Activated T-helper 1 cell treated with anti-CD3 and anti-CD28 coated beads, Interleukin-2, amount 50 U/mL, for 16 hours (primary cell): Measurements from ENCODE around the gene ADARB2.
"Not testable (repeated sequence)": the region's sequence is repeated elsewhere in the genome, so short reads cannot be mapped to it uniquely, and the experiment has no call there.

Experiments used
- DNase-seq, 2 donors: peaks; one replicate each; pipeline ENCODE4 v3.0.0-alpha.2; 2020; ENCODE audit warnings: low read depth in 1 of 2, low spot score in 1 of 2

Gene ADARB2

DNA sequence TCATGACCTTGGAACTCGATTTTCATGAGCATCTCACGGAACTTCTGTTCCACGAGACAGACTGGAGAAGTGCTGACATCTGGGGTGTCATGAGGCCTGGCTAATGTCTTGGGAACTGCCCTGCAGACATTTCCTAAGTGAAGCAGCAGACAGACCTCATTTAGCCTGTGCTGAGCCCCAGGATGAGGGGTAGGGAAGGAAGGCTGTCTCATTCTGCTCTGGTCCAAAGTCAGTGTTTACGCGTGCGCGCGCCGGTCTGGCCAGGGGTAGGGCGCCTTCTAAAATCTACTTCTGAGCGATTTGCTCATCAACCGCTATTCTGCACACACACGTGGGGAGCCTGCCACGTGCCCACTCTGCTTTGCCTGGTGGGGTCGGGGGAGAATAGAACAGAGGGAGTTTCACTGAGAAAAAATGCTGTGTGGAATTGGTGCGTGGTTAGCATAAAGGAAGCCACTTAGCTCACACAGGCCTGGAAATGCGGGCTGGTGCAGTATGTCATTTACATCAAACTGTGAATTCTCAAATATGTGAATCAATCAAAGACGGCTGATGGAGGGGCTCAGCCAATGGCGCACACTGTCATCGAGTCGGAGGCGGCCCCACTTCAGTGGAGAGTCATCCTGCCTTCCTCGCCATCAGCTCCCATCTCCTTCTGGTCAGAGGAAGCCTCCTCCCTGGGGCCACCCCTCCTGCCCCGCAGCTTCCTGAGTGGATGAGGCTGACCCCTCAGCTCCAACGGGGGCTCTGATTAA is 335.1 kb downstream of the ADARB2 start:
- no peak for DNase-seq

DNA sequence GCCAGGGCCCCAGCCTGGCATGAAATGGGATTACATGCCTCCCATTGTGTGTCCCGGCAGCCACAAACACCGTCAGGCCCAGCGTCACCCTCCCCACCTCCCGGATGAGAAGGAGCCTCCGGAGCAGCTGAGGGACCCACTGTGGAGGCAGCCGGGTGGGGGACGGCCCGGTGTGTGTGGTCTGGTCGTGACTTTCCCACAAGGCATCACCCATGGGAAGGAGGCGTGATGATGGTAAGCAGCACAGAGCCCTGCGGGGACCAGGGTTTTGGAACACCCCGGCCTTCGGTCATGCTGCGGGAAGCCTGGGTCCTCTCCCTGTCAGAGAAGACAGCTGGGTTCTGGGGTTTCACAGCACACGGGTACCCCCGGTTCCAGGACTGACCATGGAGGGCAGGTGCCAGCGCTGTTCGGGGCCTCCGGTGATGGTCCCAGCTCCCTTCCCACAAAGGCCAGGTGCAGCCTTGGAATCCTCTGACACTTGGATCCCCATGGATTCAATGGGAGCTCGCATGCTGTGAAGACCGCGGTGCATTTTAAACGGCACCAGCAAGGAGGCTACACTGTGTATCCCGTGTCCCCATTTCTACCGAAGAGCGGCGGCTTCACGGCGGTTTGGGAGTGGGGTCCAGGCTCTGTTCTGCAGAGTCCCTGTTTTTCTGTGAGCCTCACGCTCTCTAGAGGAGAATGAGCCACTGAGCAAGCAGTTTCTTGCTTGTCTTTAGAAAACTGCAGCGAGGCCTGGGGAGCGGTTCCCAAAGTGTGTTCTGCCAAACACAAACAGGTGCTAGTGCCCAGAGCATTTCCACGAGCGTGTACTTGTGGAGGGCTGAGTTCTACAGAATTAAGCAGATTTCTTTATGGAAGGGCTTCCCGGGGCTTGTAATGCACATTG is 336.0 kb downstream of the ADARB2 start:
- no peak for DNase-seq

DNA sequence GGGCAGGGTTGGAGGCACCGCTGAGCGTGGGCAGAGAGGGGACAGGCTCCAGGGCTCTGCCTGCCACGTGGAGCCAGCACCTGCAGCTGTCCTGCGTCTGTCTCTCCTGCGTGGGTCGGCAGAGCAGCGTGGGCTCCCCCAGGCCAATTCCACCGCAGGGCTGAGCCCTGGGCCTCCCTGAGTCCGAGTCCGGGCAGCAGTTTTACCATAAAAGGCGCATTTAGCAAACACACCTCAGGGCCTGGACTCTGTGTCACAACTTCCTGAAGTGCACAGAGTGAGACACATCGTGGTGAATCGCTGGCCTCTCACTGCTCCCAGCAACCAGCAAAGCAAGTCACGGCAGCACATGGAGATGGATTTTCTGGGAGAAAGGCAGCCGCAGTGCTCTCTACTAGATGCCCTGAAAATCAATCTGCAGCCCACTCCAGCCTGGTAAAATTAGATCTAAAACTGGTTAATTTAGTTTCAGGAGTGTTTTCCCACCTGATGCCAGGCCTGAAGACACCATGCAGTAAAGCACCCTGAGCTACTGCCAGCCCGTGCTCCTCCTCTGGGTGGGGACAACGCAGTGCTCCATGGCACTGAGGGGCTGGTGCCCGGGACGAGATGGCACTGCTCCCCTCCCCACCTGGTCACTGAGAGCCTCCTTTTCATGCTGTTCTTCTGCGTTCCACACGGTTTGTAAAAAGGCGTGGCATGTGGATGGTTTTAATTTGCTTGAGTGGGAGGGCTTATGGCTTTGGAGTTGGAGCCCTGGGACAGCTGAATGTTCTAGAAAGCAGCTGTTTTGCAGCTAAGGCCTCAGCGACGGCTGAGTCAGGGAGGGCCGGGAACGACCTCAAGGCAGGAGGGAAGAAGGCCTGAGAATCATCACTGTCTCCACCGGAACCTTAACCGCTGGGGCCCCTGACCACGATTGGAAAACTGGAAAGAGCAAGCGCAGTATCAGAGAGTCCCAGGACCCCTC is 336.9 kb downstream of the ADARB2 start:
- DNase-seq: no peak

DNA sequence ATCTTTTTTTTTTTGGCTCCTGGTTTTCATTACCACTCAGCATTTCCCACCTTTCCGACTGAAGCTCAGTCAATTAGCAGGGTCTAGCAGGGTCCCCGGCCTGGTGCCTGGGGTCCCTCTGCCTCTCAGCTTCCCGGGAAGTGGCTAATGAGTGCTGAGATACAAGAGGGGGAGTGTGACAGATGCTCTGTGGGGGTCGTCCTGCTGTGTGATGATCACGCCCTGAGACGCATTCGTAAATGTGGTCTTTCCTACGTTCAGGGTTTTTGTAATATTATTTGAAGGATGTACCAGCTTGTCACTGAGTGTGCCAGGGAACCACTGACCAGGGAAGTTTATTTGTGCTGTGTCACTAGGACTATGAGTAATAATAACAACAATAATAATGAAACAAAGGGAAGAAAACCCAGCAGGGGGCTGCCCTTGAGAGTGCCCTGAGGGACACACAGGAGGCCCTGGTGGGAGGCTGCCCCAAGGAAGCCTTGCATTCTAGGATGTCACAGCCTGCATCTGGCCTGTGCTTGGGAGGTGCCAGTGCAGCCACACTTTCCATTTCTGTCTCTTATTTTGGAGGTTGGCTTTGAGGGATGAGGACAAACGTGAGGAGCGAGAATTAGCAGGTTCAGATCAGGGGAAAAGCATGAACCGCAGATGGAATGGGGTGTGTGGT is 337.8 kb downstream of the ADARB2 start:
- DNase-seq: no peak

DNA sequence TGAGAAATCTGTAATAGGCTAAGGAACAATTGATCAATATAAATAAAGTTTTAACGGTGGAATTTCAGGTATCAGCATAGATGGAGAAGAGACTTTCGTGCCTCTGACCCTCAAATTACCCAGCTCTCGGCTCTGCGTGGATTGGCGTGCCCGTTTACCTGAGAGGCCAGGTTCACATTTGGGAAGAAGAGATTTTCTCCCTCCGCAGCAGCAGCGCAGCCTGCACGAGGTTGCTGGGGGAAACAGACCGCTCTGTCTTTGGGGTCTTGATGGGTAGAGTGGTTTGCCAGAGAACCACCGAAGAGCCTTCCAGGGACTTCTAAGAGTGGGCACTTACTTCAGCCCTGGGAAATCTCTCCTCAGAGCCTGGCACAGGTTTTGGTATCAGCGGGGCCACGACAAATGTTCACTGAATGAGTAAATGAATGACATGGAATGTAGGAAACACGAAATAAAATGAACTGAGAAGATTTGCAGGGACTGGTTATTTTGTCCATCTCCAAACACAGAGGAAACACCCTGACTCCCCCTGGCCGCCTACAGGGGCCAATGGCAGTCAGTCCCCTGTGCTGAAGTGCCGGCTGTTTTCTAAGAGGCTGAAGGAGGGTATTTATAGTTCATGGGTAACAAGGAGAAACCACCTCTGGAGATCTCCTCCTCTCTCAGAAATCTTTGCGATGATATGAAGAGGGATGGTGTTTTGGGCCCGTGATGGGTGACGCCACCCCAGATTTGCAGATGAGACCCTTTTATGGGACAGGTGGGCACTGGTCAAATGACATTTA is 338.5 kb downstream of the ADARB2 start:
- no peak for DNase-seq

DNA sequence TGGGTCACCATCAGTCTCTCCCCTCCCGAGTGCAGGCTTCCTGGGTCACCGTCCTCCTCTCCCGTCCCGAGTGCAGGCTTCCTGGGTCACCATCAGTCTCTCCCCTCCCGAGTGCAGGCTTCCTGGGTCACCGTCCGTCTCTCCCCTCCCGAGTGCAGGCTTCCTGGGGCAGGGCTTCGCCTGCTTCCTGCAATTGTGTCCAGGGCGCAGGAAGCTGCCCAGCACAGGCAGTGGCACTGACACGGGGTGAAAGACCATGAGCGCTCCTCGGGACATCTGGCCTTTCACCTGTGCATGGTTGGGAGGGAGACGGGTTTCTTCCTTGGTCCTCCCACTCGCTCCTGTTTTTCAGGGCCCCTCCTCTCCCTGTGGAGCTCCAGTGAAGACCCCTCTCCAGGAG is 339.2 kb downstream of the ADARB2 start:
- not testable (repeated sequence) for DNase-seq

DNA sequence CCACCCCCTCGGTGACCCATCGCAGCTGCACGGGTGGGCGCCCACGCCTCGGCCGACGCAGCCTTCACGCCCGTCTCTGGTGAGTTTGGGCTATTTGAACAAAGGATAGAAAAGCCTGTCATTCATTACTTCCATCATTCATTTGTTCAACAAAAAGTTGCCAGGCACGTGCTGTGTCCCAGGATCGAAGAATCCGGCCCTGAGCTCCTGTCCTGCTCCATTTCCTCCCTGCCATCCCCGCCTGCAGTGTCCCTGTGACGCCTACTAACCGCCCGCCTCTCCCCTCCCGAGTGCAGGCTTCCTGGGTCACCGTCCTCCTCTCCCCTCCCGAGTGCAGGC is 341.1 kb downstream of the ADARB2 start:
- DNase-seq: no peak

DNA sequence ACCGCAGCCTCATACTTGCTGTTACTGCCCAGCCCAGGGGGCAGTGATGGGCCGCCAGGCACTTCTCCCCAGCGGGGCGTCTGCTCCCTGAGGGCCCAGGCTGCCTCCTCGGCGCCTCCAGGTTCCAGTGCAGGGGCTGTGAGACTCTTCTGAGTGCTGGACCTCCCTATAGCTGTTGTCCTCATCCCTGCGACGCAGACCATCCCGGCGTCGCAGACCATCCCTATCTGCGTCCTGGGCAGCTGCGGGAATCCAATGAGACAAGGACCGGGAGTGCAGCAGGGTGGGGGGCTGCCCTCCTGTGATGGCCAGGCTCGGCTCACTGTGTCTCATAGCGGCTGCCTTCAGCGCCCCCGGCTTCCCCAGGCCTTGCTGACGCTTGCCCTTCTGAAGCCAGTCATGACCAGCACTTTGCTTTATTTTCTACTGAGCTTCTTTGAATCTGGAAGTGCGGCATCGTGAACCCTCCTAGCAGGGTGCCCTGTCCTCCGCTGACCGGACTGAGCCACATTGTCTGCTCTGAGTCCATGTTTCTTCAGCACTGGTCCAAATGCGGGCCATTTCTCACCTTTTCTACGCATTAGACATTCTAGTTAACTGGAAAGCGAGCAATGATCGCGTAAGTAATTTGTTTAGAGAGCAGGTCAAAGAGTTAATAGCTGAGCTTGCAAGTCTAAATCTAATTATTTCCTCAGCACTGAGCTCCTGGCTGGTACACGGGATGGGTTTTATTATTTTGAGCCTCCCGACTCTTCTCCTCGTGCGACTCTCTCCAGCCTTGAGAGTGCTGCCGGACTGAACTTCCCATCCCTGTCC is 341.6 kb downstream of the ADARB2 start:
- no peak for DNase-seq

DNA sequence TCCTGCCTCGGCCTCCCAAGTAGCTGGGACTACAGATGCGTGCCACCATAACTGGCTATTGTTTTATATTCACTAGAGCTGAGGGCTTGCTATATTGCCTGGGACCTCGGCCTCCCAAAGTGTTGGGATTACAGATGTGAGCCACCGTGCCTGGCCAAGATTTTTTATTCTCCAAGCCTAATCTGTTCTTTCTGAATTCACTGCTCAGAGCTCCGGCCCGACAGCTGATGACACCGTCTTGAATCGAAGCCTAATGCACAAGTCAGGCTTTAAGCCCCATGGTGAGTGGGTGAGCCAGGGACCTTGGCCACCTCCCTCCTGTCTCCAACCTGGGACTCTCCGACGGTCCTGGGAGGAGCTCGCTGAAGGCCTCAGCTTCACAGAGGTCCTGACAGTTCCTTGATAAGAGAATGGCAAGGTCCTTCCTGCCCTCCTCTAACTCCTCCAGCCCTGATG is 342.3 kb downstream of the ADARB2 start:
- no peak for DNase-seq

DNA sequence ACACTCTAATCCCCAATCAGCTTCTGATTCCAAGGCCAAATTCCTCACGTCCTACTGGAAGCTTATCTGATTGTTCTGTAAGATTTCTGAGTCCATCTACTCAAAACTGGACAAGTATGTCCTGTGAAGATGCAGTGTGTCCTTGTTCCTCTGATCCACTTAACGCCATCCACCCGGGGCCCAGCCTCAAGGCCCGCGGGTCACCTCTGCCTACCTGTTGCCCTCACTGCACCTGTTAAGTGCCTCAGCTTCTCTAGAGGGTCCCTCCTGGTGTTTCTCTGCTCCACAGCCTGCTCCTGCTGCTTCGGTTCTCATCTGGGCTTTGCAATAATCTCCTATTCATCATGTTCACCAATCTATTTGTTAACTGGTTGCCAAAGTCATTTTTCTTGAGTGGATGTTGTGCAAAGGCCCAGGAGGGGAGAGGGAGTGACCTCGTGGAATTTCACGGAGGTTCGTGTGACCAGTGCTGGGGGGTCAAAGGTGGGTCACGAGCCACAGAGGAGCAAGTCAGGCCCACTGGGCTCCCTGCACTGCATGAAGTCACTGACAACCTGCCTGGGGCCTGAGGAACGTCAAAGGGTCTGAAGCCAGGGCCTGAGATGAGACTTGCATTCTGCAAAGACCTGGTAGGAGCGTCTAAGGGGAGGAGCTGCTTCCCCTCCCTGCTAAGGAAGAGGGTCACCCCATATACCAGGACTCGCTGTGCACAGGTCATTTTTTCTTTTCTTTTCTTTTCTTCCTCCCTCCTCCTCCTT is 343.0 kb downstream of the ADARB2 start:
- DNase-seq: no peak

DNA sequence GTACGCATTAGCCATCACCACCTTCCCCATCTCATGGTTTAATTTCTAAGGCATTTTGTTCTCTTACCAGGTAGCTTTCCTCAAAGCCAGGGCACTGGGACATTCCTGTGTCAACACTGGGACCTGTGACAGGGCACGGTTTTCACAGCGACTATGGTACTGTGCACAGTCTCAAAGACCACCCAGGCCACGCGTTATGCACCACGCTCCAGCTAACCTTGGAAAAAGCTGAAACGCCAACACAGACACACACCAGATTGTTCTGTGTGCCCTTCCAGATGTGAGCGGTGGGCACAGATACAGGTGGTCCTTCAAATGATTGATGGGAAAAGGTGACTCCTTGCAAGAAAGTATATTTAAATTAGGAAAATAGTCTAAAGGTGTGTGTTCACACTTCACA is 343.8 kb downstream of the ADARB2 start:
- no peak for DNase-seq

DNA sequence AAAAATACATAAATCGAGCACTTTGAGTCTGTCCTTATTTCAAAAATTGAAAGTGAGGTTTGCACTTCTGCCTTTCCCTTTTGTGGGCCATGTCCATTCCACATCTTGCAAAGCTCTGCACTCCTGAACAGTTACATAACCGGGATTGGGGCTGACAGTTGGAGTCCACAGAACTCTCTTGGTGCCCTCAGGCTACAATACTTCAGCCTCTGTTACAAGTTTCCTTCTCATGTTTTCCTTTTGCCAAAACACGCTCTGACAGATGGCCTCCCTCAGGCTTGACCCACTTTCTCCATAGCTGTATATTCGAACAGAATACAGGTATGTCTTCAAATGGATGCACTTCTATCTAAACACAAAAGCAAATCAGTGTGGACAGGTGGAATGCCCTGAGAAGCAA is 345.2 kb downstream of the ADARB2 start:
- DNase-seq: no peak

DNA sequence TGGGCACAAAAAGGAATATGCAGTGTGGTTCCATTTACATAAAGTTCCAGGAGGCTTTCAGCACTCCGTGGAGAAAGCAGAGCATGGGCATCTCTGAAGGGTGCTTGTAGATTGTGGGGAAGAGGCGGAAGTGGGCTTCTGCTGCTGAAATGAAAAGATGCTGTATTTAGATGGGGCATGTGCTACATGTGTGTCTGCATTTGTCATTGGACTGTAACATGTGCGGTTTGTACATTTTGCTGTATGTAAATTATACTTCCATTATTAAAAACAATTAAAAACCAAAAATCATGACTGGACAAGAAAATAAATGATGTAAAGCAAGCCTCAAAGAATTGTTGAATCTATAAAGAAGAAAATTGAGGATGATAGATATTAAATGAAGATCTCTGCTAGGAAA is 347.1 kb downstream of the ADARB2 start:
- no peak for DNase-seq

DNA sequence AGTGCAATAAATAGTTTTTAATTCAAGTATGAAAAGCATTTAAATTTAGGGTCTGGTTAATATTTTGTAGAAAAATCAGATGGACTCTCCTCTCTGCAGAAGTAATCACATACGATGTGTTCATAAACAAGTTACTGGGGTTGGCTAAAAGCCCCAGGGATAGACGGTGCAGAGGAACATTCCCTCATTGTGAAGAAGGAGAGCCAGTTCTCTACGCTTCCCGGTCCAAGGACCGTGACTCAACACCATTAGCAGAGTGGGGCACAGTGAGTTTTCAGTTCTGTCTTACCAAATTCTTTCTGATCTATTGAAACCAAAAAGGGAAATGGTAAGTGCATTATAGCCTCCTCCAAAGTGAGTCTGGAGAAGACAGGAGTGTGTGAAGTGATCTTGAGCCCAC is 353.3 kb downstream of the ADARB2 start:
- DNase-seq: no peak

DNA sequence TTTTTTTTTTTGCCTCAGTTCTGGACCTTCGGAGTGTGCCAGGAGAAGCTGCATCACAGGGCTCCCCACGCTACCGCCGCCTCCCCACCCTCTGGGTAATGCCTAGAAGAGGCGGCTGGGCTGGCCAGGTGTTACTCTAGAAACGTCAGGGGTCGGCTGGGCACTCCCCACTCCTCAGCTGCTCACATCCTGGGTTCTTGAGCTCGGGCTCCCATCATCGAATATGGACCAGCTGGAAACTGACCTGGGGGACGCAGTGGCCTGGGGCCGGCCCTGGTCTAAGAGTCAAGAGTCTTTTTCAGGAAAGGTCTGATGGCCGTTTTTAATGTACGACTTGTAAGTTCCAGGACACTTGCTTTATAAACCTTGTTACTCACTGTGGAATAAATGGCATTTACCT is 354.6 kb downstream of the ADARB2 start:
- no peak for DNase-seq

DNA sequence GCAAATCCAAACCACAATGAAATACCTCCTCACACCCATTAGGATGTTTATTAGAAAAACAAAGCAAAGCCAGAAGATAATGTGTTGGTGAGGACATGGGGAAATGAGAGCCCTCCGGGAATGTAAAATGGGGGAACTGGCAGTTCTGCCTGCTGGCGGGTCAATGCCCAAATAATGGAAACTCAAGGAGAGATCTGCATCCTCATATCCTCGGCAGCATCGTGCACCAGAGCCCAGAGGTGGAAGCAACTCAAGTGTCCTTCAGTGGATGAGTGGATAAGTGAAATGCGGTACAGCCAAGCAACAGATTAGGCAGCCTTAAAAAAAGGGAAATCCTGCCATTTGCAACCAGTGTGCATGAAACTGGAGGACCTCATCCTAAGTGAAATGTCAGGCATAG is 356.0 kb downstream of the ADARB2 start:
- no peak for DNase-seq

DNA sequence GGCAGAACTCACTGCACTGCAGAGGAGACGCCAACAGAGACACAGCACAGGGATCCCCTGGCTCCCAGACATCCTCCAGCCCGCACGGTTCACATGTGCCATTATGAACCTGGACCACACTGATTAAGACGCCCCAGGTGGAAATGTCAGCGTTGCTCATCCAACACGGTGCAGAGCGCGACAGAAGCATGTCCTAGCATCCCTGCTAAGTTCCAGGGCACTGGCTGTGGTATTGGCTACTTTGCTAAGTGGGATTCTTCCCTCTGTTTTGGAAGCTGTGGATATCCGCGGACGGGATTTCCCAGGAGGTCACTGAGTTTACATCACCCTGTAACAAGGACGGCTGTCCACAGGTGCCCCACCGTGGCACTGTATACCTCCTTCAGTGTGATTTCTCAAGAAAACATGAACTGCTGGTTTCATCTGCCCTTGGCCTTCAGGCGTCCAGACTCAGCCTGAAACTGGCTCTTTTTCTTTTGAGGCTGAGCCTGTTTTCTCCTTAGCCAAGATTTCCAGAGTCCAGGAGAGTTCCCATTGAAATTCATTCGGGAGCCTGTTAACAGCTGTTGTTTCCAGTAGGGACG is 357.1 kb downstream of the ADARB2 start:
- DNase-seq: no peak

DNA sequence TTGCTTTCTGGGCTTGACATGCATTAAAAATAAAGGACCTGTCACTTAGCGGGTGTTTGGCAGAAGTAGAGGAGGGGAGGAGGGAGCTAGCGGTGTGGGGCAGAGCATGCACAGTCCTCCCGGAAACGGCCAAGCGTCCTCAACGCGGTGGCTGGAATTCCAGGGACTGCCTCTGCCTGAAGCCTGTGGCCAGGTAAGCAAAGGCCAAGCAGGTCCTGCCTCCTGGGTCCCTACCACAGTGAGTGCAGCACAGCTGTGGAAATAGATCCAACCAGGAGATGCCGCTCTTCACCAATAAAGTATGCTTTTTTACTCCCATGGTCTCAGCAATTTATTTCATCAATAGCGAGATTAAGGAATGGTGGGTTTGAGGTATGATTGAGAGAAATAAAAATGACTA is 357.7 kb downstream of the ADARB2 start:
- DNase-seq: no peak
